Sigmoid colon (tissue), 7 donors: ENCODE measurements around the gene ATF6. TPM values are rescaled to one million over a fixed set of nuclear protein-coding genes. Genes with fewer than 3 reads are reported as not detected.
A peak's percentile ranks its signal among the peaks of the same experiment; 100 is the strongest.

ENCODE experiments used
- DNase-seq: peaks from one replicate; pipeline ENCODE4 v3.0.0-alpha.2; 2019
- H3K27ac ChIP-seq, 4 donors: fragments of 200-600 bp; sonication (generic); one replicate each; pipeline ENCODE4 v1.5.1; 2016 to 2019; ENCODE audit warnings: mild to moderate bottlenecking in 1 of 4
- H3K27me3 ChIP-seq, 3 donors: fragments of 200-600 bp; sonication (generic); one replicate each; pipeline ENCODE4 v1.5.1; 2019; ENCODE audit warnings: mild to moderate bottlenecking in 1 of 3
- H3K36me3 ChIP-seq, 4 donors: fragments of 200-600 bp; sonication (generic); one replicate each; pipeline ENCODE4 v1.5.1; 2016 to 2019
- H3K4me1 ChIP-seq, 4 donors: fragments of 200-600 bp; sonication (generic); one replicate each; pipeline ENCODE4 v1.5.1; 2017 to 2019
- H3K4me3 ChIP-seq, 4 donors: fragments of 200-600 bp; sonication (generic); one replicate each; pipeline ENCODE4 v1.5.1; 2017 to 2019; ENCODE audit warnings: mild to moderate bottlenecking in 2 of 4, moderate library complexity in 1 of 4
- H3K9me3 ChIP-seq, 4 donors: fragments of 200-600 bp in 3 of 4; sonication (generic) in 3 of 4; one replicate each; pipeline versions ENCODE4 v1.5.1 to v1.6.1; 2013 to 2019
- EP300 ChIP-seq, 4 donors: sonication (generic); formaldehyde crosslinking; IDR thresholded peaks; one replicate each; pipeline ENCODE4 v1.6.1; 2017; ENCODE audit warnings: antibody characterized with exemption in 4 of 4
- POLR2A ChIP-seq, 2 donors: fragments of 450-650 bp; IDR thresholded peaks; one replicate each; pipeline ENCODE4 v1.6.1; 2016; ENCODE audit warnings: antibody characterized with exemption in 2 of 2, mild to moderate bottlenecking in 2 of 2, moderate library complexity in 2 of 2
- POLR2AphosphoS5 ChIP-seq, 4 donors: sonication (generic); formaldehyde crosslinking; IDR thresholded peaks; one replicate each; pipeline ENCODE4 v1.6.1; 2017; ENCODE audit warnings: antibody characterized with exemption in 4 of 4
- WGBS, 2 donors: extraction: QIAGEN DNeasy Blood & Tissue Kit; methylation state at CpG; one replicate each; pipeline ENCODE4 v1.1.7; 2013; 5-methylcytosine and 5-hydroxymethylcytosine counted together
- intact Hi-C: fragments of 100-400 bp; cut with DNase I; formaldehyde crosslinking; loops from one replicate; pipeline ENCODE4 v1.15.1; 2023
- polyA plus RNA-seq, 3 donors: library from polyadenylated mRNA; stranded (reverse); fragments of 200-250 nt; gene quantifications; one replicate each; pipeline ENCODE4 v1.2.3, GENCODE V29; 2013
- total RNA-seq, 4 donors: library from RNA; depleted of rRNA; stranded (reverse); fragments of >200 nt; gene quantifications; one replicate each; pipeline ENCODE4 v1.1.0, GENCODE V29; 2016
- TF ChIP-seq, protein P1 (sequence below), 4 experiments: fragments of 450-650 bp in 3 of 4; fragments of 200-600 bp in 1 of 4; IDR thresholded peaks; one replicate each; pipeline ENCODE4 v1.5.1; 2016 to 2019; ENCODE audit warnings: antibody characterized with exemption in 4 of 4, mild to moderate bottlenecking in 3 of 4, moderate library complexity in 2 of 4
- donor health status: healthy with polysubstance abuse.
- donor health status: Bipolar disorder and iron deficiency.
- donor health status: healthy.

ATF6 gene
- total and polyA plus RNA-seq, 7 donors, result 2.3 to 28.1 (median 26.3) TPM

DNA sequence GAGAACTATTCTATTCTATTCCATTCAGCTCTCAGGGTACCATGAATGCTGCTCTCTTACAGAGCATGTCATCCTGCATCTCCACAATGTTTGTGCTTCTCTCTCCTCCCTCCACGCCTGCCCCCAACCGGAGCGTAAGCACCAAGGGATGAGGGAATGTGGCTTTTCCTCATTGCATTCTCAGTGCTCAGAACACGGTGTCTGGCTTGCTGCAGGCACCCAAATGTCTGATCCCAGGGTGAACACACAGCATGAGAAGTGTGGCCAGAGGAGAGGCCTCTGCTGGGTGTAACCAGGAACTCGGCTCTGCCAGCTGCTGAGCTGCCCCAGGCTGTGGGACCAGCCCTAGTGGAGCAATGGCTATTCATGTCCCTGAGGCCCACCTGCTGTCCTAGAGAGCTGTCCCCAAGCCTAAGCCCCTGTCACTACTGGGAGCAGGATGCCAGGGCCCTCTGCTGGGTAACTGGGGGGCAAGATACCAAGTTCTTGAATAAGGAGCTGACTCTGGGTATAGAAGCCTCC is 219.2 kb downstream of the ATF6 start:
- H3K4me3 ChIP-seq, result no peak overlapping the region
- 68 to 86% methylated on average over 5 of the region's 5 CpGs for WGBS, 2 donors
- peak overlapping the region in 3 of 4 donors; percentile 72 to 85 (median 85) for H3K27ac ChIP-seq
- H3K9me3 ChIP-seq, result no peaks in the 10 kb centered on the region
- intact Hi-C loops, result loop anchor here (5.0 kb wide), 1 partner anchor 193 kb away; no protein-coding TSS in a partner anchor
- H3K27me3 ChIP-seq, result no peaks in the 10 kb centered on the region
- peaks cover 0 to 68% (median 41%) of the 10 kb centered on the region in 4 donors for H3K4me1 ChIP-seq
- peaks cover 0 to 14% (median 4%) of the 10 kb centered on the region in 4 donors for H3K36me3 ChIP-seq
- no peak for DNase-seq
- TF ChIP-seq POLR2A (IDR thresholded peaks at IDR 0.05) (no peak), POLR2AphosphoS5 (IDR thresholded peaks at IDR 0.05) (no peak), EP300 (IDR thresholded peaks at IDR 0.05) (no peak)
- TF ChIP-seq, protein P1, sequence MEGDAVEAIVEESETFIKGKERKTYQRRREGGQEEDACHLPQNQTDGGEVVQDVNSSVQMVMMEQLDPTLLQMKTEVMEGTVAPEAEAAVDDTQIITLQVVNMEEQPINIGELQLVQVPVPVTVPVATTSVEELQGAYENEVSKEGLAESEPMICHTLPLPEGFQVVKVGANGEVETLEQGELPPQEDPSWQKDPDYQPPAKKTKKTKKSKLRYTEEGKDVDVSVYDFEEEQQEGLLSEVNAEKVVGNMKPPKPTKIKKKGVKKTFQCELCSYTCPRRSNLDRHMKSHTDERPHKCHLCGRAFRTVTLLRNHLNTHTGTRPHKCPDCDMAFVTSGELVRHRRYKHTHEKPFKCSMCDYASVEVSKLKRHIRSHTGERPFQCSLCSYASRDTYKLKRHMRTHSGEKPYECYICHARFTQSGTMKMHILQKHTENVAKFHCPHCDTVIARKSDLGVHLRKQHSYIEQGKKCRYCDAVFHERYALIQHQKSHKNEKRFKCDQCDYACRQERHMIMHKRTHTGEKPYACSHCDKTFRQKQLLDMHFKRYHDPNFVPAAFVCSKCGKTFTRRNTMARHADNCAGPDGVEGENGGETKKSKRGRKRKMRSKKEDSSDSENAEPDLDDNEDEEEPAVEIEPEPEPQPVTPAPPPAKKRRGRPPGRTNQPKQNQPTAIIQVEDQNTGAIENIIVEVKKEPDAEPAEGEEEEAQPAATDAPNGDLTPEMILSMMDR (IDR thresholded peaks at IDR 0.05), result no peak

DNA sequence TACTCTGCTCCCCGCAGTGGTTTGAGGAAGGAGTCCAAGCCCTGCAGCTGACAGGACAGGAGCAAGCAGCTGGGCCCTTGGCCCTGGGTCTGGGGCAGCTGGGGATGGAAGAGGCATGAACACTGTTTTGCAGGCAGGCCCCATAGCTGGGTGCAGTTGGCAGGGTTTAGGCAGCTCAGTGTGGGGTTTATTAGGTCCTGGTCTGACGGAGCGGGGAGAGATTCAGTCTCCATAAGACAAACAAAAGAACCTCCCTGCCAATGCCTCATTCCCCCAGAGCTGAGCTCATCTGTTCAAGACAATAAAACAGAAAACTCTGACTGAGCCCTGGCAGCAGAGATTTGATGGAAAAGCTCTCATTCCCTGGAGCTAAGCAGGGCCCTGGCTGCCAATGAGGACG is 220.2 kb downstream of the ATF6 start:
- Histone ChIP-seq H3K4me3 (no peak overlapping the region), H3K27me3 (no peaks in the 10 kb centered on the region), H3K4me1 (peaks cover 0 to 68% (median 41%) of the 10 kb centered on the region in 4 donors), H3K9me3 (no peaks in the 10 kb centered on the region), H3K36me3 (peaks cover 0 to 14% (median 4%) of the 10 kb centered on the region in 4 donors), H3K27ac (peak overlapping the region in 3 of 4 donors; percentile 72 to 85 (median 85))
- intact Hi-C loops, result loop anchor here (5.0 kb wide), 1 partner anchor 194 kb away; no protein-coding TSS in a partner anchor
- DNase-seq, result peak; percentile 92
- WGBS, 2 donors, result 59 to 65% methylated on average over 4 of the region's 4 CpGs
- TF ChIP-seq POLR2A (IDR thresholded peaks at IDR 0.05) (no peak), EP300 (IDR thresholded peaks at IDR 0.05) (no peak), POLR2AphosphoS5 (IDR thresholded peaks at IDR 0.05) (peak in 3 of 4 donors; percentile 17 to 70 (median 58))
- TF ChIP-seq, protein P1 (IDR thresholded peaks at IDR 0.05), result no peak

DNA sequence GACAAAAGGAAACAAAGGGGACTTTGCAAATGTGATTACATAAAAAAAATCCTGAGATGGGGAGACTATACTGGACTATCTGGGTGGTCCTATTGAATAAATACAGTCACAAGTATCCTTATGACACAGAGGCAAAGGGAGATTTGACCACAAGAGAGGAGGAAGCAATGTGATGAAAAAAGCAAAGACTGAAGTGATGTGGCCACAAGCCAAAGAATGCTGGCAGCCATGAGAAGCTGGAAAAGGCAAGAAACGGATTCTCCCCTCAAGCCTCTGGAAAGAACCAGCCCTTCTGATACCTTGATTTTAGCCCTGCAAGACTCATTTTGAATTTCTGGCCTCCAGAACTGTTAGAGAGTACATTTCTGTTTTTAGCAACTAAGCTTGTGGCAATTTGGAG is 221.2 kb downstream of the ATF6 start:
- H3K4me3 ChIP-seq, result no peak overlapping the region
- peaks cover 0 to 14% (median 4%) of the 10 kb centered on the region in 4 donors for H3K36me3 ChIP-seq
- H3K4me1 ChIP-seq, result peaks cover 0 to 65% (median 41%) of the 10 kb centered on the region in 4 donors
- peak overlapping the region in 3 of 4 donors; percentile 72 to 85 (median 85) for H3K27ac ChIP-seq
- H3K9me3 ChIP-seq, result no peaks in the 10 kb centered on the region
- no peaks in the 10 kb centered on the region for H3K27me3 ChIP-seq
- 60 to 75% methylated on average over 1 of the region's 1 CpG for WGBS, 2 donors
- intact Hi-C loops, result loop anchor here (5.0 kb wide), 1 partner anchor 195 kb away; no protein-coding TSS in a partner anchor
- no peak for TF ChIP-seq POLR2A (IDR thresholded peaks at IDR 0.05)
- TF ChIP-seq, protein P1 (IDR thresholded peaks at IDR 0.05), result no peak
- TF ChIP-seq POLR2AphosphoS5 (IDR thresholded peaks at IDR 0.05), result no peak
- TF ChIP-seq EP300 (IDR thresholded peaks at IDR 0.05), result no peak
- no peak for DNase-seq

DNA sequence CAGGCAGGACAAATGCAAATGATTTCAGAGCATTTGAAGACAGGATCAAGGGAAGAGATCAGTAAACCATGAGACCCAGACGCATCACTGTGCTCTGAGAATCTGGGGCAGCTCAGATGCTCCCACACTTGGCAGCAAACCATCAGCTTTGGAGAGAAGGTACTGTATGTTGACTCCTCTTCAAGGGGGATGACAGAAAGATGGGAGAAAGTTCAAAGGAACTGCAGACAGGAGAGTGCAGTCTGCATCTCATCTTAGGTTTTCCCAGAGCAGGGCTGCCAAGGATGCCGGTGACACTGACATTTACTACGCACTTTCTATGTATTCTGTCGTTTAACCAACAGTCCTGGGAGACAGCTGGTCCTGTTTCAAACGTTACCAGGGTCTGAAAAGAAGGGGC is 221.8 kb downstream of the ATF6 start:
- DNase-seq, result peak; percentile 91
- Histone ChIP-seq H3K4me3 (no peak overlapping the region), H3K36me3 (peaks cover 0 to 17% (median 4%) of the 10 kb centered on the region in 4 donors), H3K27me3 (no peaks in the 10 kb centered on the region), H3K27ac (peak overlapping the region in 3 of 4 donors; percentile 72 to 85 (median 85)), H3K9me3 (no peaks in the 10 kb centered on the region), H3K4me1 (peaks cover 0 to 60% (median 41%) of the 10 kb centered on the region in 4 donors)
- 80 to 81% methylated on average over 5 of the region's 5 CpGs for WGBS, 2 donors
- TF ChIP-seq, protein P1 (IDR thresholded peaks at IDR 0.05), result no peak
- peak; percentile 59 to 82 (median 61) for TF ChIP-seq EP300 (IDR thresholded peaks at IDR 0.05)
- peak; percentile 90 to 96 (median 94) for TF ChIP-seq POLR2AphosphoS5 (IDR thresholded peaks at IDR 0.05)
- intact Hi-C loops, result loop anchor here (2.0 to 5.0 kb wide), 2 partner anchors 35 to 196 kb away; partner anchors contain the start of gene OLFML2B
